Measurements from ENCODE around the gene FAM200C.
"Not testable (repeated sequence)": the region's sequence is repeated elsewhere in the genome, so short reads cannot be mapped to it uniquely, and the experiment has no call there.

The FAM200C gene

DNA sequence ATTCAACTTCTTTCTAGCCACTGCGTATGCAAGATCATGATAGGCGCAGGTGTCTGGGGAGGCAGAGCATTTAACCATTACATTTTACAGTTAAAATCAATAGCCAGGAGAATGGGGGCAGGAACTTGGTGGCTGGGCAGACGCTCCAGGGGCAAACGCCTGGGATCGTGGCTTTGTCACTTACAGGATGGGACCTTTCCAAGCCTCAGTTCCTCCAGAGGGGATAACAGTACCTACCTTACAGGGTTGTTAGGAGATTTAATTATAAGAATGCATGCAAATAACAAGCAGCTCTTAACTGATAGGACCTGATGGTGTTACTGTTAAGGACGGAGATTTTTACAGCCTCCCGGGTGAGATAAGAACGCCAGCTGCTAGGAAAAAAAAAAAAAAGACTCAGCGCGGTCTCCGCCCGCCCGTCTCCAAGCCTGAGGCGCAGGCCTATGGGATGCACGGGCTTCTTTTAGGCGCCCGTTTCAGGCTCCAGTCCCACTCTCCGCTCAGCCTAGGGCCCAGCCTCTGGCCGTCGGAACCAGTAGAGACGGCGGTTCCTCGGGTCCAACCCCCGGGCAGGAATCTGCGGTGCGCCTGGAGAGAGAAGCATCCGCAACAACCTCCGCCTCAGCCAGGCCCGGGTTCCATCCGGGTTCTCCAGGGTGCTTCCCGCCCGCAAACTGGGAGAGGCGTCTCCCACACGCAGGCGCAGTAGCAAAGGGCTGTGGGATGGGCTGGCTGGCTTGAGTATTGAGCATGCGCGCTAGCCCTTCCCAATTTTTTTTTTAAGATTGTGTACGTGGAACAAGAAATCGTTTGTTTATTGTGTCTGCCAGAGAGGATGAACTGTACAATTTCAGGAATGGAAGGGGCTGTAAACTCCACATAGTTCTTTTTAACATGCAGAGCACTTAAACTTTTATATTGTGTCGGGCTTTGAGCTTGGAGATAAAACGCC is at the start of gene FAM200C:
Gene FAM200C (minus strand): TSS at position 653 of the 952 bp plus-strand sequence. CDS start 4,564 bp downstream, outside the sequence.
- DNase-seq (ENCODE audit: low read depth) = peak; percentile 88

DNA sequence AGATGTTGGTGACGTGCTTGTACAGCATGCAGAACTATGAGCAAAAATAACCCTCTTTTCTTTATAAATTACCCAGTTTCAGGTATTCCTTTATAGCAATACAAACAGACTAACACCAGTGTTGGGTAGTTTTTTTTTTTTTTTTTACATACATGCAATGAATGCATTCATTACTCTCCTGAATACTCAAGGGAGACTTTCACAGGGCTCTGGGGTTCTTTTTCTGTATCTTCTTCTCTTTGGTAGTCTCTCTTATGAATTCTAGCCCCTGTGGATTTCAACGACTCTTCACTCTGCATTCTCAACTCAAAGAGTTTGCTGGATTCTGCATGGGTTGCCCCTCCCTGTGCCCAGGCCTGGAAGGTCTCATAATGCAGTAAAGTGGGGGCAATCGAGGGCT is 49.6 kb upstream of the FAM200C start:
- DNase-seq (ENCODE audit: low read depth) = no peak

DNA sequence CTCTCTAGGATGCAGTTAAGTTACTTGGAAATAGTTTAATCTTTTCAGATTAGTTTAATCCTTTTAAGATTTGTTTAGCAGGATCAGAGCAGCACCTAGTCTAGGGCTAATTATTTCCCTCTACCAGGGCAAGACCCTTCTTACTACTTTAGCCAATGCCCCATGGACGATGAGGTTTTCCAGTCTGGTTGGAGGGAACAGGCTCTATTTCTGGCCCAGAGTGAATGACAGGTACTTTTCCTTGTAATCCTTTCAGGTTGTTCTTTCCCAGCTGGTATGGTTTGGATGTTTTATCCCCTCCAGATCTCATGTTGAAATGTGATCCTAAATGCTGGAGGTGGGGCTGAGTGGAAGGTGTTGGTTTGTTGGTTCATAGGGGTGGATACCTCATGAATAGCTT is 49.0 kb upstream of the FAM200C start:
- DNase-seq (ENCODE audit: low read depth) = no peak

DNA sequence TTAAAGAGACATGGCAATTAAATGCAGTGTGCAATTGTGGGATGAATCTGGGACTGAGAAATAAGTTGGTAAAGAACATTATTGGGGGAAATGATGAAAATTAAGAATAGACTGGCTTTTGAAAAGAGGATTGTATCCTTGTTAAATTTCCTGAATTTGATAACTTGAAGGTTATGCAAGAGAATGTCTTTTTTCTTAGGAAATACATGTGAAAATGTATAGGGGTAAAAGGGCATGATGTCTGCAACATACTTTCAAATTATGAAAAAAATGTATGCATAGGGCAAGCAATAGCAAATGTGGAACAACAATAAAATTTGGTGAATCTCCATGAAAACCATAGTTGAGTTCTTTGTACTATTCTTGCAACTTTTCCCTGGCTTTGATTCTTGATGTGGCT is 45.9 kb upstream of the FAM200C start:
- DNase-seq (ENCODE audit: low read depth) = no peak

DNA sequence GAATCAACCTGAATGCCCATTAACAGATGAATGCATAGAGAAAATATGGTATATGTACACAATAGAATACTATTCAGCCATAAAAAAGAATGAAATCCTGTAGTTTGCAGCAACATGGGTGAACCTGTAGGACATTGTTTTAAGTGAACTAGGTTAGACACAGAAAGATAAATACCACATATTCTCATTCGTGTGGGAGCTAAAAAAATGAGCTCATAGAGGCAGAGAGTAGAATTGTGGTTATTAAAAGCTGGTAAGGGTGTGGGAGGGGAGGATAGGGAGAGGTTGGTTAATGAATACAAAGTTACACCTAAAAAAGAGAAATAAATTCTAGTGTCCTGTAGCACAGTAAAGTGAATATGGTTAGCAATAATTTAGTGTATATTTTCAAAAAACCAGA is 45.3 kb upstream of the FAM200C start:
- no peak for DNase-seq (ENCODE audit: low read depth)

DNA sequence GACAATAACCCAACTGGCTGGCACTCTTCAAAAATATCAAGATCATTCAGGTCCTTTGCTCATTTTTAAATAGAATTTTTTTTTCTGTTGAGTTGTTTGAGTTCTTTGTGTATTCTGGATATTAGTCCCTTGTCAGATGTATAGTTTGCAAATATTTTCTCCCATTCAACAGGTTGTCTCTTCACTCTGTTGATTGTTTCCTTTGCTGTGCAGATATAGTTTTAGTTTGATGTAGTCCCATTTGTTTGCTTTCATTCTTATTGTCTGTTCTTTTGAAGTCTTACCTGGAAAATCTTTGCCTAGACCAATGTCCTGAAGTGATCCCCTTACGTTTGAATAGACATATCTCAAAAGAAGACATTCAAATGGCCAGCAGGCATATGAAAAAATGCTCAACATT is 44.6 kb upstream of the FAM200C start:
- DNase-seq (ENCODE audit: low read depth) = no peak

DNA sequence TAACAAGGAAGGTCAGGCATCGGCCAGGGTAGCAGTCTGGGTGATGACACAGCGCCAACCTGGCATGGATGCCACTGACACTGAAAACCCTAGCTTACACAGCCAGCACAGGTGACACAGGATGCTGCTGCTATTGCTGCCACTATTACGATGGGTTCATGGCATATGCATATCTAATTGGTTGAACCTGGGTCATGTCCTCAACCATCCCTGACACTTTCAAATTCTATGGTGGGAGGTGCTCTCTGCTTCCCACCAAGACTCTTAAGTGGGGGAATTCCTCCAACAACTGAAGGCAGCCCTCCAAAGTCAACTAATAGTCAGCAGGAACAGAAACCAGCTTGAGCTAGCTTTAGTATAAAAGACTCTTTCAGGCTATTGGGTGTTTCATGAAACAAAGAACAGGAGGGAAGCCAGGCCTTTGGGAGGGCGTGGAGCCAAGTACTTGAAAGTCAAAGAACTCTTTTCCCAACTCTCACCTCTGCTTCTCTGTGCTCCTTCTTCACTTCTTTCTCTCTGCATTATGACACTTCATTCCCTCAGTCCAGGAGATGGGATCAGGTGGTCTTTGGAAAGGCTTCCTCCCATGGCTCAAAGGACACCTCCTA is 43.1 kb upstream of the FAM200C start:
- DNase-seq (ENCODE audit: low read depth) = no peak

DNA sequence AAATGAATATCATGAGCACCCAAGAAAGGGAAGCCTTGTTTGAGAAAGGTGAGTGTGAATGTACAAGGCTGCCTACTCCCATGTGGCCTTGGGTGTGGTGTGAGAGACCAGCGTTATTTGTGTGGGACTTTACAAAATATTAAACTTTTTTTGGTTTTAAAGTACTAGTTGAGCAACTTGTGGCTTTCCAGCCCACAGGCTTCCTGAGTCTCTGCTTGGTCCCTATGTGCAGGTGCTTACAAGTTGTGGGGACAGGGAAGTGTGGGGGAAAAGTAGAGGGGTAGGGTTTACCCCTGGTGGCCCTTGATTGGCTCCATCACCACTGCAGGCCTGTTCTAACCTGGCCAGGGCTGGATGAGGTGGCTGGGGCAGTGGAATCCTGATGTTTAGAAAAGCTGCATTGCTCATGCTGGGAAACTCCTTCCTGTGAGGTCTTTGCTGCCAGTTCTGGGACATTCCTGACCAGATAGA is 41.5 kb upstream of the FAM200C start:
- DNase-seq (ENCODE audit: low read depth) = no peak

DNA sequence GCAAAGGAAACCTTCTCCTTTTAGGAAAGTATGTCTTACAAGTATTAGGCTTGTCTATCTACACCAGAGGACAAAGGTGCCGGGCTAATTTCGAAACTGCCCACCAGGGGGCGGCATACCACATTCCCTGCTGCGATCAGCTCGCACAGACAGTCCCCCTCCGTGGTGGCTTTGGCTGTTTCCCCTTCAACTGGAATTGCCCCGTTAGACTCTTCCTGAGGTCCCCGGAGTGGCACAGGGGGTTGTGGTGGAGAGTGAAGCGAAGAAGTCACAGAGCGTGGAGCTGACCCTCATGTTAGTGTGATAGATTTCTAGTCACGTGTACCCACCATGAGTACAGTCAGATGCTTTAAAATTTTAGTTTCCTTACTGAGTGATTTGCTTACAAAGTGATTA is 39.3 kb upstream of the FAM200C start:
- DNase-seq (ENCODE audit: low read depth) = peak; percentile 45

DNA sequence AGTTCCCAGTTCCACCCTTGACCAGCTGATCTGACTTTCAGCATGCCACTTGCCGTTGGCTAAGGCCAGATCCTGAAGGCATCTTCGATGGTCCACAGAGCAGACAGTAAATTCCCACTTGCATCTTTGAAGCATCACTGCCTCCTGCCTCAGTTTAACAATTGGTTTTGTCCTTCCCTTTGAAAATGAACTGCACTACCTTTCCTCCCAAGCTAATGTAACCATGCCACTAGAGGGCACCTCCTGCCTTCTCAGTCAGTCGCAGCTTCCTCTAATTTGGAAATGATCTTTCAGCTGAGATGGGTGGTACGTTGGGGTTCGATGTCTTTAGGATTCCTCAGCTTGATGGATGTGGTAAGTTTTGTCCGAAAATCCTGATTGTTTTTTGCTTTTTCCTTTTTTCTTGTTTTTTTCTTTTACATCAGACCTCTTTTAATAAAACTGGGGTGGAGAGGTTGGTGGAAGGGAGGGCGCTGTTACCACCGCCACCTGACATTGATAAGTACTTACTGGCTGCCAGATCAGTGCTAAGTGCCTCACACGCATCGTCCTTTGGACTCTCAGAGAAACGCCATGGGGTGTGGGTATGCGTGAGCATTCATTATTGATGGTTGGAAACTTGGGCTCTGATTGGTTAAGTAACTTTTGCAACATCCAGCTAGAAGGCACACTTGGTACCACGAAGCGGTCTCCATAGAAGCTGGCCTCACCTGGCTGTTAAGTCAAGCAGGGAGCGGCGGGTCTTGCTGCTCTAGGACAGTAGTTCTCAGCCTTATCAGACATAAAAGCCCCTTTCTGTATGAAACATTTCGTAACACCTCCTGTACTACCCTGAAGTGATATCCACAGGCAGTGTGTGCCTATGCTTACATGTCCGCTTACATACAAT is 38.7 kb upstream of the FAM200C start:
- DNase-seq (ENCODE audit: low read depth) = peak; percentile 17

DNA sequence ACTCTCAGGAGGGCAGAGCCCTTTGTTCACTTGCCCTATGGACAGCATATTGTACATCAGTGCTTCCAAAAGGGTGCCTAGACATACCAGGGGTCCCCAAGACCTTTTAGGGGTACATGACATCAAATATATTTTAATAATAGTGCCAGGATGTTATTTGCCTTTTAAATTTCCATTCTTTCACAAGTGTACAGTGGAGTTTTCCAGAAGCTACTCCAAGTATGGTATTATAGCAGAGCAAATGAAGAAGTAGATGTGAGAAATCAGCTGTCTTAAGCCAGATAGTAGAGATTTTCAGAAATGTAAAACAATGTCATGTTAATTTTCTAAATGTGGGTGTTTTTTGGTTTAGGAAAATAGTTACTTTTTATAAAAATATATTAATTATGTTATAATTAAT is 37.4 kb upstream of the FAM200C start:
- DNase-seq (ENCODE audit: low read depth) = no peak

DNA sequence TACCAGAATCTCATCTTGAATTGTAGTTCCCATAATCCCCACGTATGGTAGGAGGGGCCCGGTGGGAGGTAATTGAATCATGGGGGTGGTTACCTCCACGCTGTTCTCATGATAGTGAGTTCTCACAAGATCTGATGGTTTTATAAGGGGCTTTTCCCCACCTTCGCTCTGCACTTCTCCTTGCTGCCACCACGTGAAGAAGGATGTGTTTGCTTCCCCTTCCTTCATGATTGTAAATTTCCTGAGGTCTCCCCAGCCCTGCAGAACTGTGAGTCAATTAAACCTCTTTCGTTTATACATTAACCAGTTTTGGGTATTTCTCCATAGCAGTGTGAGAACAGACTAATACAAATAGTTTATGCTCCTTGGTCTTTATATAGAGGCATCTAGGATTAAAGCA is 36.8 kb upstream of the FAM200C start:
- not testable (repeated sequence) for DNase-seq (ENCODE audit: low read depth)

DNA sequence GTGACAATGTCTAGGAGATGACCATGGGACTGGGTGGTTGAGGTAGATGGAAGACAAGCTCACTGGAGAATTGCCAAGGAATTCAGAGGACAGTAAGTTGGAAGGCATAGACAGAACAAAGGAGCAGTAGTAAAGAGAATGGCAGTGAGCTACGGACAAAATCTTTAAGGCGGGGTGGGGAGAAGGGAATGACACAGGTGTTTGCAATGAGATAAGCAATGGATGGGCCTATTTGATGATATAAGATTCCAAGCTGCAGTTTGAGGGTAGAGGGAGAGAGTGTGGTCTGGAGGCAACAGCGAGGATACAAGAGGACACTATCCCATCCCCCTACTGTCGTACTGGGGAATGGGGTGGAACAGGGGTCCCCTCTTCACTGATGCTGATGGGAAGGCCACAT is 36.2 kb upstream of the FAM200C start:
- no peak for DNase-seq (ENCODE audit: low read depth)

DNA sequence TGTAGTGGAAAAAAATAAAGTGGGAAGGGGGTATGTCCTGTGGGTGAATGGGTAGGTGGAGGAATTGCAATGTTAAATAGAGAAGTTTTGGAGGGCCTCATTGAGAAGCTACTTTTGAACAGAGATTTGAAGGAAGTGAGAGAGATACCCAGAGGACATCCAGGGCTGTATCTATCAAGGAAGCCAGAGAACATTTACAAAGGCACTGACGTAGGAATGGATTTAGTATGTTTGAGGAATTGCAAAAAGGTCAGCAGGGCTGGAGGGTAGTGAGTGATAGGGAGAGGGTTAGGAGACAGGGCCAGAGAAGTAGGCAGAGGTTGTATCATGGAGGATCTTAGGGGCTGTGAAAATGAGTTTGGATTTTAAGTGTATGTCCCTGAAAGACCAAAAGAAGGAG is 35.7 kb upstream of the FAM200C start:
- no peak for DNase-seq (ENCODE audit: low read depth)

DNA sequence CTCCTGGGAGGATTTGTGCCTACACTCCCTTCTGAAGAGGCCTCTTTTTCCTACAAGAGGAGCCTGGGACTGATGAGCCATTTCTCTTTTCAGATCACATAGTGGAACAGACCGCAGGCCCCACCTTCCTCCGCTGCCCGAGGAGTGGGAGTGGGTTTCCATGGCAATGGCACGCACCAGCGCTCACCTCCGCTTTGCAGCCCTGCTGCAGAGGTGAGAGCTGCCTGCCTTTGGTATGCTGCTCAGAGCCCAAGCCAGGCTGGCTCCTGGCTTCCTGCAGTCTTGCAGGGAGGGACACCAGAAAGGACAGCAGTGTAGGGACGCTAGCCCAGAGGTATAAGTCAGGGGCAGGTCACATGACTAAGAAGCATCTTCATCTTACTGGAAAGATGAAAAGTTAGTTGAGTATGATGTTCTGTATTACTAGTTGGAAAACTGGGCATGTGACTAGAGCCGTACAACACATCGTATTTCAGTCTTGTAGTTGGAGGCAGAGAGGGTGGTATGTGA is 34.2 kb upstream of the FAM200C start:
- DNase-seq (ENCODE audit: low read depth) = no peak

DNA sequence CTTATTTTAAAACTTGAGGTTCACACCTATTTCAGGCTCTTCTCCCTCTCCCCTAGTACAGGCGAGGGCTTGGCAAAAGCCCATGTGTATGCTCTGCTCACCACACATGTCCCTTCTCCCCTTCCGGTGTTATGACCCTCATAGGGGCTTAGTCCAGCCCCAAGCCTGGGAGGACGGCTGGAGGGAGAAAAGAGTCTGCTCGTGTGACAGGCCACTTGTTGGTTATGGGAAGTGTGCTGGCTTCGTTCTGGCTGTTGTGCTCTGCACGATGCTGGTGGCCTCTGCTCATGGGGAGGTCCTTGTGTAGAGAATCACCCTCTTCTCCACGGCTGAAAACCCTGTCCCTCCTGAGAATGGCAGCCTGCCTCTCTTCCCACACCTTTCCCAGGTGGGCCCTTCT is 32.9 kb upstream of the FAM200C start:
- no peak for DNase-seq (ENCODE audit: low read depth)

DNA sequence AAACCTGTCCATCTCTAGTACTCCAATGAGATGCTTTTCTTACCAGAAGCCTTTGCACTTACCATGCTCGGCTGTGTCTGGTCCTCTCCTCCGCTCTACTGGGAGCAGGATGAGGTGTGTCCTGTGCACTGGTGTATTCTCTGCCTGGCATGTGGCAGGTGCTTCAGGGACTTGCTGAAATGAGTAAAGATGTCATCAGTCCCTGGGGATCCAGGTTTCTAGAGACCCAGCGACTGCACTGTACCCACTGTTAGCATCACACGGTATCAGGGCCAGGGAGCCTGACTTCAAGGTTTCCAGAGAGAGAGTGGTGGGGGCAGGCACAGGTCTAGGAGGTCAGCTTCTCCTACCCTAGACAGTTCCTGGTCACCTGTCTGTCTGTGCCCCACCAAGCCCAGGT is 32.3 kb upstream of the FAM200C start:
- no peak for DNase-seq (ENCODE audit: low read depth)

DNA sequence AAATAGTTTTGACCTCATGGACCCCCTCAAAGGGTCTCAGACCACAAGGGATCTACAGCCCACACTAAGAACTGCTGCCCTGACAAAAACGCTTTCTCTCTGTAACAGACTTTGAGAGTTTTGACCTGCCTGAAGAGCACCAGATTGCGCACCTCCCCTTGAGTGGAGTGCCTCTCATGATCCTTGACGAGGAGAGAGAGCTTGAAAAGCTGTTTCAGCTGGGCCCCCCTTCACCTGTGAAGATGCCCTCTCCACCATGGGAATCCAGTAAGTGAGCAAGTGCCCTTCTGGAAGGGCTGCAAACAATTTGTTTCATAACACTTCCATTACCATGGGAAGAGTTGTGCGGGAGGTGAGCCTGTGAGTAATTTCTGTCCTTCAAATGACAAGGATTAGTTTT is 27.8 kb upstream of the FAM200C start:
- no peak for DNase-seq (ENCODE audit: low read depth)

DNA sequence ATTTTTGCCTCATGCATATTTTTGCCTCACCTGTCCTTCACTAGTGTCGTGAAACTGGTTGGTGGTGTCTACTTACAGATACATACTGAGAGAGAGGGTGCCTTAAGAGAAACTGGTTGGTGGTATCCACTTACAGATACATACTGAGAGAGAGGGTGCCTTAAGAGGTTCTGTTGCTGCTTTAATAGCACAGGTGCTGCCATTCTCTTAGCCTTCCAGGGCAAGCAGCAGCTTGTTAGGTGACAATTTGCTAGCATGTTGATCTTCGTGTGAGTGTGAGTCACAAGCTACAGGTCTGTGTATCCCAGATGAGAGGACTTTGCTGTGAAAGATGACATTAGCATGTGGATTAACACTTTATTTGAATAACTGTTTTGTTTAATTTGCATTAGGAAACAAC is 23.2 kb upstream of the FAM200C start:
- no peak for DNase-seq (ENCODE audit: low read depth)

DNA sequence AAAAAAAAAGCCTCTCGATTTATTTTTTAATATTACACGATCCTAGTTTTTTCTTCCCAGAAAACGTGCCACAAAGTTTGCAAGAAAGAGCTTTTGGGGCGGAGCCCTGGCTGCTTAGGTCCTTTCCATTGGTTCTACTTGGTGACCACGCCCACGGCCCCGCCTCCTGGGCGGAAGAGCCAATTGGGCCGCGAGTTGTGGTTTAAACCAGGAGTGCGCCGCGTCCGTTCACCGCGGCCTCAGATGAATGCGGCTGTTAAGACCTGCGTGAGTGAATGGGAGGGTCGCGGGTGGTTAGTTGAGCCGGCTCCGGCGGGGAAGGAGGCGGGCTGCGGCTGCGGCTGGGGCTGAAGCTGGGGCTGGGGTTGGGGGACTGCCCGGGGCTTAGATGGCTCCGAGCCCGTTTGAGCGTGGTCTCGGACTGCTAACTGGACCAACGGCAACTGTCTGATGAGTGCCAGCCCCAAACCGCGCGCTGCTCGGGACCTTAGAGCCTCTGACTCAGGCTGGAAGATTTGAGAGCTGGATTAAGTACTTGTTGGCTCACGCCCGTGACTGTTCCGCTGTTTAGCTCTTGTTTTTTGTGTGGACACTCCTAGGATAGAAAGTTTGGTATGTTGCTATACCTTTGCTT is 21.9 kb upstream of the FAM200C start, which contains the start of gene PTTG1:
Gene PTTG1 (plus strand): TSS at position 231 of the 634 bp plus-strand sequence. CDS start 458 bp downstream, outside the sequence.
- peak; percentile 90 for DNase-seq (ENCODE audit: low read depth)

DNA sequence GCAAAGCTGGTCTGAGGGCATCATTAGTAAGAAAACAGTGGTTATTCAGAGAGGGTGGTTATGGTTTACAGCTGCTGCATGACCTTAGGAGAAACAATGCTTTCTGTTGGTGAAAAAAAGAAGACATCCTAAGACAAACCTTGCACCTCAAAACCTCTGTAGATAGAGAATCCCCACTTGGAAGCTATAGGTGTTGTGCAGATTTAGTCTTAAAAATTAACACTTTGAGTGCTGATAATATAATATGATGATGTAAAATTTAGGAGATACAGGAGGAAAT is 20.4 kb upstream of the FAM200C start:
- DNase-seq (ENCODE audit: low read depth) = no peak

Data from GM04504 (cell line).